Measurements from ENCODE around the gene PRICKLE2.
A peak's percentile ranks its signal among the peaks of the same experiment; 100 is the strongest.

The PRICKLE2 gene

DNA sequence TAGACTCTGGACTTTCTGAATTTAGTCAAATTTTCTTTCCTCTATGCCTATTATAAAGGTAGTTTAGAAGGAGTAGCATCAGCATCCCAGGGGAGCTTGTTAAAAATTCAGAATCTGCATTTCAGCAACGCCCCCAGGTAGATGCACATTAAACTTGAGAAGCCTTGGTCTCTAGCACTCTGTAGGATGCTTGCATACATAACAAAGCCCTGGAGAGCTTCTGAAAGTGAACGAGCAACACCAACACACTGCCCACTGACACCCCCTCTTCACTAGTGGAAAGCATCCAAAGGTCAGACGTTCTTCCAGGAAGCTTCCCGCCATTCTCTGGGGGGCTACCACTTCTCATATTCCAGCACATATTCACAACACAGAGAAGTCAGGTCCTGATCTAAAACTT, 6.5 kb downstream of the PRICKLE2 start:
- H3K9me3 ChIP-seq (ENCODE audit: control insufficient read depth, insufficient read depth, low read depth, low read length): no peaks in the 10 kb centered on the region
- TF ChIP-seq EGR2 (tag by site-specific recombination; IDR thresholded peaks at IDR 0.05; ENCODE audit: low read depth): peak; percentile 78
- TF ChIP-seq ZNF664 (tag by site-specific recombination; IDR thresholded peaks at IDR 0.05): no peak
- TF ChIP-seq ZFHX2 (tag by site-specific recombination; conservative IDR thresholded peaks at IDR 0.05): peak; percentile 77
- H3K4me3 ChIP-seq (ENCODE audit: low read depth, low read length): no peak overlapping the region
- POLR2A ChIA-PET: no interaction called here
- CTCF ChIA-PET: interaction anchor here (0.8 to 1.2 kb wide), 2 partner anchors 26 to 31 kb away, joined by 4 to 5 read pairs; no protein-coding TSS in a partner anchor
- H3K27ac ChIP-seq (ENCODE audit: extremely low read depth, low read depth, low read length): no peak overlapping the region
- no peaks in the 10 kb centered on the region; the same call in 1 of the 2 replicates for H3K4me1 ChIP-seq (ENCODE audit: control insufficient read depth, insufficient read depth, low read length)
- no peaks in the 10 kb centered on the region for H3K36me3 ChIP-seq (ENCODE audit: control insufficient read depth in 2 of 2, insufficient read depth in 1 of 2, low read length in 2 of 2)

- ChIA-PET CTCF (interaction anchor here (0.8 kb wide), 1 partner anchor 31 kb away, joined by 5 read pairs; no protein-coding TSS in a partner anchor), POLR2A (no interaction called here)
- no peaks in the 10 kb centered on the region; the same call in 1 of the 2 replicates for H3K4me1 ChIP-seq (ENCODE audit: control insufficient read depth, insufficient read depth, low read length)
- H3K27ac ChIP-seq (ENCODE audit: extremely low read depth, low read depth, low read length): no peak overlapping the region
- no peak overlapping the region for H3K4me3 ChIP-seq (ENCODE audit: low read depth, low read length)
- no peaks in the 10 kb centered on the region for H3K36me3 ChIP-seq (ENCODE audit: control insufficient read depth in 2 of 2, insufficient read depth in 1 of 2, low read length in 2 of 2)
- H3K9me3 ChIP-seq (ENCODE audit: control insufficient read depth, insufficient read depth, low read depth, low read length): no peaks in the 10 kb centered on the region
- TF ChIP-seq, protein P1, sequence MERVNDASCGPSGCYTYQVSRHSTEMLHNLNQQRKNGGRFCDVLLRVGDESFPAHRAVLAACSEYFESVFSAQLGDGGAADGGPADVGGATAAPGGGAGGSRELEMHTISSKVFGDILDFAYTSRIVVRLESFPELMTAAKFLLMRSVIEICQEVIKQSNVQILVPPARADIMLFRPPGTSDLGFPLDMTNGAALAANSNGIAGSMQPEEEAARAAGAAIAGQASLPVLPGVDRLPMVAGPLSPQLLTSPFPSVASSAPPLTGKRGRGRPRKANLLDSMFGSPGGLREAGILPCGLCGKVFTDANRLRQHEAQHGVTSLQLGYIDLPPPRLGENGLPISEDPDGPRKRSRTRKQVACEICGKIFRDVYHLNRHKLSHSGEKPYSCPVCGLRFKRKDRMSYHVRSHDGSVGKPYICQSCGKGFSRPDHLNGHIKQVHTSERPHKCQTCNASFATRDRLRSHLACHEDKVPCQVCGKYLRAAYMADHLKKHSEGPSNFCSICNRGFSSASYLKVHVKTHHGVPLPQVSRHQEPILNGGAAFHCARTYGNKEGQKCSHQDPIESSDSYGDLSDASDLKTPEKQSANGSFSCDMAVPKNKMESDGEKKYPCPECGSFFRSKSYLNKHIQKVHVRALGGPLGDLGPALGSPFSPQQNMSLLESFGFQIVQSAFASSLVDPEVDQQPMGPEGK (tag by site-specific recombination; IDR thresholded peaks at IDR 0.05): no peak
- TF ChIP-seq, protein P2, sequence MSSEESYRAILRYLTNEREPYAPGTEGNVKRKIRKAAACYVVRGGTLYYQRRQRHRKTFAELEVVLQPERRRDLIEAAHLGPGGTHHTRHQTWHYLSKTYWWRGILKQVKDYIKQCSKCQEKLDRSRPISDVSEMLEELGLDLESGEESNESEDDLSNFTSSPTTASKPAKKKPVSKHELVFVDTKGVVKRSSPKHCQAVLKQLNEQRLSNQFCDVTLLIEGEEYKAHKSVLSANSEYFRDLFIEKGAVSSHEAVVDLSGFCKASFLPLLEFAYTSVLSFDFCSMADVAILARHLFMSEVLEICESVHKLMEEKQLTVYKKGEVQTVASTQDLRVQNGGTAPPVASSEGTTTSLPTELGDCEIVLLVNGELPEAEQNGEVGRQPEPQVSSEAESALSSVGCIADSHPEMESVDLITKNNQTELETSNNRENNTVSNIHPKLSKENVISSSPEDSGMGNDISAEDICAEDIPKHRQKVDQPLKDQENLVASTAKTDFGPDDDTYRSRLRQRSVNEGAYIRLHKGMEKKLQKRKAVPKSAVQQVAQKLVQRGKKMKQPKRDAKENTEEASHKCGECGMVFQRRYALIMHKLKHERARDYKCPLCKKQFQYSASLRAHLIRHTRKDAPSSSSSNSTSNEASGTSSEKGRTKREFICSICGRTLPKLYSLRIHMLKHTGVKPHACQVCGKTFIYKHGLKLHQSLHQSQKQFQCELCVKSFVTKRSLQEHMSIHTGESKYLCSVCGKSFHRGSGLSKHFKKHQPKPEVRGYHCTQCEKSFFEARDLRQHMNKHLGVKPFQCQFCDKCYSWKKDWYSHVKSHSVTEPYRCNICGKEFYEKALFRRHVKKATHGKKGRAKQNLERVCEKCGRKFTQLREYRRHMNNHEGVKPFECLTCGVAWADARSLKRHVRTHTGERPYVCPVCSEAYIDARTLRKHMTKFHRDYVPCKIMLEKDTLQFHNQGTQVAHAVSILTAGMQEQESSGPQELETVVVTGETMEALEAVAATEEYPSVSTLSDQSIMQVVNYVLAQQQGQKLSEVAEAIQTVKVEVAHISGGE (tag by site-specific recombination; conservative IDR thresholded peaks at IDR 0.05; ENCODE audit: low read depth): no peak
- TF ChIP-seq ZXDB (tag by site-specific recombination; IDR thresholded peaks at IDR 0.05): no peak
- no peak for TF ChIP-seq KLF1 (tag by site-specific recombination; IDR thresholded peaks at IDR 0.05)
- TF ChIP-seq ZNF335 (tag by site-specific recombination; conservative IDR thresholded peaks at IDR 0.05): no peak
- no peak for TF ChIP-seq ZNF514 (tag by site-specific recombination; IDR thresholded peaks at IDR 0.05)
- no peak for TF ChIP-seq IKZF3 (tag by site-specific recombination; IDR thresholded peaks at IDR 0.05)
- TF ChIP-seq ZNF555 (tag by site-specific recombination; conservative IDR thresholded peaks at IDR 0.05): no peak
- TF ChIP-seq ZNF664 (tag by site-specific recombination; IDR thresholded peaks at IDR 0.05): no peak
- TF ChIP-seq, protein P3, sequence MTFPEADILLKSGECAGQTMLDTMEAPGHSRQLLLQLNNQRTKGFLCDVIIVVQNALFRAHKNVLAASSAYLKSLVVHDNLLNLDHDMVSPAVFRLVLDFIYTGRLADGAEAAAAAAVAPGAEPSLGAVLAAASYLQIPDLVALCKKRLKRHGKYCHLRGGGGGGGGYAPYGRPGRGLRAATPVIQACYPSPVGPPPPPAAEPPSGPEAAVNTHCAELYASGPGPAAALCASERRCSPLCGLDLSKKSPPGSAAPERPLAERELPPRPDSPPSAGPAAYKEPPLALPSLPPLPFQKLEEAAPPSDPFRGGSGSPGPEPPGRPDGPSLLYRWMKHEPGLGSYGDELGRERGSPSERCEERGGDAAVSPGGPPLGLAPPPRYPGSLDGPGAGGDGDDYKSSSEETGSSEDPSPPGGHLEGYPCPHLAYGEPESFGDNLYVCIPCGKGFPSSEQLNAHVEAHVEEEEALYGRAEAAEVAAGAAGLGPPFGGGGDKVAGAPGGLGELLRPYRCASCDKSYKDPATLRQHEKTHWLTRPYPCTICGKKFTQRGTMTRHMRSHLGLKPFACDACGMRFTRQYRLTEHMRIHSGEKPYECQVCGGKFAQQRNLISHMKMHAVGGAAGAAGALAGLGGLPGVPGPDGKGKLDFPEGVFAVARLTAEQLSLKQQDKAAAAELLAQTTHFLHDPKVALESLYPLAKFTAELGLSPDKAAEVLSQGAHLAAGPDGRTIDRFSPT (tag by site-specific recombination; IDR thresholded peaks at IDR 0.05): no peak
- TF ChIP-seq ZNF501 (tag by site-specific recombination; IDR thresholded peaks at IDR 0.05): no peak
- TF ChIP-seq ZNF521 (tag by site-specific recombination; IDR thresholded peaks at IDR 0.05): no peak
- TF ChIP-seq ZNF341 (tag by site-specific recombination; IDR thresholded peaks at IDR 0.05; ENCODE audit: low read depth): no peak
- TF ChIP-seq, protein P4, sequence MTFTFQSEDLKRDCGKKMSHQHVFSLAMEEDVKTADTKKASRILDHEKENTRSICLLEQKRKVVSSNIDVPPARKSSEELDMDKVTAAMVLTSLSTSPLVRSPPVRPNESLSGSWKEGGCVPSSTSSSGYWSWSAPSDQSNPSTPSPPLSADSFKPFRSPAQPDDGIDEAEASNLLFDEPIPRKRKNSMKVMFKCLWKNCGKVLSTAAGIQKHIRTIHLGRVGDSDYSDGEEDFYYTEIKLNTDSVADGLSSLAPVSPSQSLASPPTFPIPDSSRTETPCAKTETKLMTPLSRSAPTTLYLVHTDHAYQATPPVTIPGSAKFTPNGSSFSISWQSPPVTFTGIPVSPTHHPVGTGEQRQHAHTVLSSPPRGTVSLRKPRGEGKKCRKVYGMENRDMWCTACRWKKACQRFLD (tag by site-specific recombination; IDR thresholded peaks at IDR 0.05): no peak
- TF ChIP-seq SALL2 (tag by site-specific recombination; IDR thresholded peaks at IDR 0.05; ENCODE audit: borderline replicate concordance): no peak
- no peak for TF ChIP-seq ZNF16 (tag by site-specific recombination; IDR thresholded peaks at IDR 0.05; ENCODE audit: low read depth)
- TF ChIP-seq ZNF747 (tag by site-specific recombination; IDR thresholded peaks at IDR 0.05): no peak
- TF ChIP-seq HOXD13 (CRISPR knock-in tag; IDR thresholded peaks at IDR 0.05; ENCODE audit: borderline replicate concordance): no peak
These were observed 6.9 kb downstream of the PRICKLE2 start for GRCh38 chr3:64218329-64218728.

Data from HEK293 (cell line).